Panc1 (cell line): ENCODE results near the gene PDE4A. TPM values are rescaled to one million over a fixed set of nuclear protein-coding genes. Genes with fewer than 3 reads are reported as not detected.
"Not testable (repeated sequence)": the region's sequence is repeated elsewhere in the genome, so short reads cannot be mapped to it uniquely, and the experiment has no call there.

ENCODE experiments used
- ATAC-seq: fragments of 200-7000 bp; cut with Tn5 transposase; 2 replicates; pipeline ENCODE4 v1.9.1; 2020; ENCODE audit warnings: mild to moderate bottlenecking, moderate library complexity
- BruUV-seq: library from RNA; stranded (reverse); fragments of 400-500 nt; replicated peaks from 2 replicates; lab custom pipeline; 2021; lab: Mats Ljungman, UMichigan
- CTCF ChIA-PET: fragments of 300-600 bp; sonication (Branson Sonifier 250); formaldehyde crosslinking; loops from one replicate; lab custom pipeline; 2022; ENCODE audit warnings: antibody characterized with exemption; lab: Charles Lee
- POLR2A ChIA-PET: fragments of 300-600 bp; sonication (Branson Sonifier 250); formaldehyde crosslinking; loops from one replicate; lab custom pipeline; 2022; ENCODE audit warnings: antibody characterized with exemption; lab: Charles Lee
- DNase-seq: peaks from one replicate; pipeline ENCODE4 v3.0.0-alpha.2; 2010; ENCODE audit warnings: low read depth, low spot score
- H3K27ac ChIP-seq: 2 replicates; pipeline ENCODE4 v1.5.1; 2011; ENCODE audit warnings: mild to moderate bottlenecking, low read length, inconsistent platforms
- H3K27me3 ChIP-seq: fragments of 200-500 bp; sonication (Bioruptor generic); 2 replicates; pipeline ENCODE4 v1.6.0; 2014; ENCODE audit warnings: low read length, inconsistent platforms; ENCODE audit not compliant: control insufficient read depth, insufficient read depth
- H3K36me3 ChIP-seq: fragments of 200-500 bp; sonication (Bioruptor generic); 2 replicates; pipeline ENCODE4 v1.5.1; 2014; ENCODE audit warnings: inconsistent platforms, mild to moderate bottlenecking, low read length, moderate library complexity; ENCODE audit not compliant: control insufficient read depth, insufficient read depth
- H3K4me1 ChIP-seq: 2 replicates; pipeline ENCODE4 v1.5.1; 2011; ENCODE audit warnings: inconsistent platforms, mild to moderate bottlenecking, low read length, moderate library complexity; ENCODE audit not compliant: control insufficient read depth, insufficient read depth
- H3K4me3 ChIP-seq, 2 experiments: 2 replicates each; pipeline ENCODE4 v1.5.1; 2011 to 2012; ENCODE audit warnings: low read depth in 2 of 2, low read length in 2 of 2, mild to moderate bottlenecking in 2 of 2, inconsistent platforms in 1 of 2, moderate library complexity in 1 of 2
- H3K9me3 ChIP-seq: fragments of 200-500 bp; sonication (Bioruptor generic); 2 replicates; pipeline ENCODE4 v1.5.1; 2014; ENCODE audit warnings: low read depth, mild to moderate bottlenecking, inconsistent platforms, low read length, moderate library complexity; ENCODE audit not compliant: control insufficient read depth, insufficient read depth
- CTCF ChIP-seq: fragments of 450-650 bp; IDR thresholded peaks from 2 replicates; pipeline ENCODE4 v1.5.1; 2017; ENCODE audit warnings: mild to moderate bottlenecking
- POLR2AphosphoS5 ChIP-seq: IDR thresholded peaks from 2 replicates; pipeline ENCODE4 v1.6.1; 2012; ENCODE audit warnings: mild to moderate bottlenecking, low read depth, low read length, moderate library complexity
- REST ChIP-seq, 2 experiments: IDR thresholded peaks; 2 replicates each; pipeline ENCODE4 v1.6.1; 2011 to 2012; ENCODE audit warnings: low read depth in 2 of 2, control low read depth in 1 of 2, low read length in 1 of 2, mild to moderate bottlenecking in 1 of 2, moderate library complexity in 1 of 2; ENCODE audit not compliant: insufficient read depth in 1 of 2
- SIN3A ChIP-seq: IDR thresholded peaks from 2 replicates; pipeline ENCODE4 v1.6.1; 2012; ENCODE audit warnings: low read depth, mild to moderate bottlenecking, low read length, moderate library complexity, borderline replicate concordance; ENCODE audit not compliant: insufficient read depth
- TCF7L2 ChIP-seq: IDR thresholded peaks from 2 replicates; pipeline ENCODE4 v1.6.1; 2011; ENCODE audit warnings: mild to moderate bottlenecking, low read depth, low read length, inconsistent platforms
- in situ Hi-C: cut with HindIII; loops from 2 replicates; pipeline ENCODE4 v1.10.0; 2016; ENCODE audit warnings: low sequenced_read_pairs, low pct_unique_long_range_greater_than_20kb
- intact Hi-C: fragments of 100-400 bp; cut with micrococcal nuclease; formaldehyde crosslinking; loops from one replicate; pipeline ENCODE4 v1.10.0; 2022; ENCODE audit not compliant: unreplicated experiment
- total RNA-seq: library from RNA; stranded (reverse); gene quantifications from one replicate; pipeline ENCODE4 v1.2.1, GENCODE V29; 2021; ENCODE audit not compliant: unreplicated experiment

The PDE4A gene
- total RNA-seq, 1 experiment from 2014 or later: 25.8 TPM

- Histone ChIP-seq H3K36me3 (peaks cover 2% of the 10 kb centered on the region), H3K27me3 (no peaks in the 10 kb centered on the region), H3K4me1 (peaks cover 6% of the 10 kb centered on the region; the same call in 1 of the 2 replicates), H3K9me3 (no peaks in the 10 kb centered on the region), H3K27ac (no peak overlapping the region), H3K4me3 (no peak overlapping the region)
- TF ChIP-seq CTCF: no peak
- TF ChIP-seq TCF7L2: no peak
- no peak for TF ChIP-seq REST (IDR thresholded peaks at IDR 0.05; ENCODE audit: insufficient read depth in 1 of 2, low read depth in 2 of 2, low read length in 1 of 2)
- no peak for TF ChIP-seq SIN3A
- TF ChIP-seq POLR2AphosphoS5: no peak
- POLR2A ChIA-PET: no interaction called here
- intact Hi-C loops: no loop called here
- in situ Hi-C loops: no loop called here
- no TSS peak for BruUV-seq
- ATAC-seq: no peak
- DNase-seq: no peak
- CTCF ChIA-PET: no interaction called here
Observed at GRCh38 chr19:10398819-10399218, 21.5 kb upstream of the PDE4A start.

GRCh38 chr19:10399340-10399739 is 21.0 kb upstream of the PDE4A start:
- H3K36me3 ChIP-seq, H3K9me3 ChIP-seq, CTCF ChIA-PET, H3K27ac ChIP-seq, H3K27me3 ChIP-seq, ATAC-seq, H3K4me1 ChIP-seq, intact Hi-C loops, in situ Hi-C loops, DNase-seq, H3K4me3 ChIP-seq, BruUV-seq: not testable (repeated sequence)
- POLR2A ChIA-PET: interaction anchor here (0.6 kb wide), 2 partner anchors 63 to 147 kb away, joined by 3 to 5 read pairs; partner anchors contain the start of gene MRPL4

GRCh38 chr19:10399878-10400277 is 20.5 kb upstream of the PDE4A start:
- in situ Hi-C loops (no loop called here), intact Hi-C loops (no loop called here)
- ChIA-PET CTCF (no interaction called here), POLR2A (interaction anchor here (0.6 kb wide), 2 partner anchors 62 to 148 kb away, joined by 3 to 5 read pairs; partner anchors contain the start of gene MRPL4)
- no peak for TF ChIP-seq TCF7L2
- TF ChIP-seq REST (IDR thresholded peaks at IDR 0.05; ENCODE audit: insufficient read depth in 1 of 2, low read depth in 2 of 2, low read length in 1 of 2): no peak
- TF ChIP-seq POLR2AphosphoS5: no peak
- TF ChIP-seq SIN3A: no peak
- no peak for TF ChIP-seq CTCF
- no peak for ATAC-seq
- H3K27me3 ChIP-seq: no peaks in the 10 kb centered on the region
- no peak overlapping the region for H3K4me3 ChIP-seq
- H3K36me3 ChIP-seq: peaks cover 2% of the 10 kb centered on the region
- H3K9me3 ChIP-seq: no peaks in the 10 kb centered on the region
- no peak overlapping the region for H3K27ac ChIP-seq
- no peak for DNase-seq
- H3K4me1 ChIP-seq: peaks cover 6% of the 10 kb centered on the region; the same call in 1 of the 2 replicates
- BruUV-seq: no TSS peak
